HEK293 (cell line): ENCODE results near the gene GJC3.

Experiments
- KLF1 ChIP-seq: fragments of 450-650 bp; formaldehyde crosslinking; IDR thresholded peaks from 2 replicates; pipeline ENCODE4 v1.5.1; 2016; ENCODE audit warnings: missing biosample characterization, missing genetic modification characterization
- SCRT2 ChIP-seq: fragments of 450-650 bp; formaldehyde crosslinking; IDR thresholded peaks from 2 replicates; pipeline ENCODE4 v1.5.1; 2016; ENCODE audit warnings: missing biosample characterization, missing genetic modification characterization
- YY1 ChIP-seq: fragments of 450-650 bp; formaldehyde crosslinking; IDR thresholded peaks from 2 replicates; pipeline ENCODE4 v1.5.1; 2018; ENCODE audit warnings: missing biosample characterization, missing genetic modification characterization
- ZNF114 ChIP-seq: fragments of 450-650 bp; formaldehyde crosslinking; IDR thresholded peaks from 2 replicates; pipeline ENCODE4 v1.5.0; 2017; ENCODE audit warnings: missing biosample characterization, missing genetic modification characterization
- ZNF16 ChIP-seq: fragments of 450-650 bp; formaldehyde crosslinking; IDR thresholded peaks from 2 replicates; pipeline ENCODE4 v1.5.1; 2016; ENCODE audit warnings: low read depth, missing biosample characterization, missing genetic modification characterization
- ZNF184 ChIP-seq: fragments of 450-650 bp; IDR thresholded peaks from 2 replicates; pipeline ENCODE4 v1.5.1; 2018; ENCODE audit warnings: missing biosample characterization, mild to moderate bottlenecking, missing genetic modification characterization
- ZNF274 ChIP-seq, 2 experiments: fragments of 200-500 bp in 1 of 2; fragments of 450-650 bp in 1 of 2; sonication (Bioruptor generic) in 1 of 2; formaldehyde crosslinking in 1 of 2; IDR thresholded peaks; 2 replicates each; pipeline versions ENCODE4 v1.5.1 to v1.6.1; 2014 to 2016; ENCODE audit warnings: borderline replicate concordance in 1 of 2, inconsistent platforms in 1 of 2, low read length in 1 of 2, missing biosample characterization in 1 of 2, missing genetic modification characterization in 1 of 2
- ZNF510 ChIP-seq: fragments of 450-650 bp; formaldehyde crosslinking; IDR thresholded peaks from 2 replicates; pipeline ENCODE4 v1.5.1; 2018; ENCODE audit warnings: mild to moderate bottlenecking, missing genetic modification characterization, missing biosample characterization; ENCODE audit not compliant: insufficient replicate concordance
- ZNF561 ChIP-seq: fragments of 450-650 bp; IDR thresholded peaks from 2 replicates; pipeline ENCODE4 v1.5.1; 2018; ENCODE audit warnings: missing biosample characterization, missing genetic modification characterization, borderline replicate concordance
- ZNF610 ChIP-seq: fragments of 450-650 bp; formaldehyde crosslinking; IDR thresholded peaks from 2 replicates; pipeline ENCODE4 v1.5.1; 2016; ENCODE audit warnings: missing biosample characterization, missing genetic modification characterization, borderline replicate concordance
- TF ChIP-seq, protein P1 (sequence below): fragments of 450-650 bp; formaldehyde crosslinking; IDR thresholded peaks from 2 replicates; pipeline ENCODE4 v1.5.1; 2016; ENCODE audit warnings: missing biosample characterization, missing genetic modification characterization
- TF ChIP-seq, protein P2 (sequence below): fragments of 450-650 bp; formaldehyde crosslinking; IDR thresholded peaks from 2 replicates; pipeline ENCODE4 v1.5.1; 2016; ENCODE audit warnings: missing biosample characterization, missing genetic modification characterization

DNA sequence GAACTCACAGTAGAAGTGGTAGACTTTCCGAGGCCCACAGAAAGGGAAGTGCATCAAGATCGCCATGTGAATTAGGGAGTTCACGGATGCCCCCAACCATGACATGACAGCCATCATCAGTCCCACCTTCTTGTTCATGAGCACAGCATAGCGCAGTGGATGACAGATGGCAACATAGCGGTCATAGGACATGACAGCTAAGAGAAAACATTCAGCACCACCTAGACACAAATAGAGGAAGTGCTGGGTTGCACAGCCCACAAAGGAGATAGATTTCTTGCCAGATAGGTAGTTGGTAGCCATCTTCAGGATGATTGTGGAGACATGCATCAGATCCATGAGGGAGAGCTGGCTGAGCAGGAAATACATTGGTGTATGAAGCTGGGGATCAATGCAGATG lies 52.9 kb downstream of the GJC3 start:
- TF ChIP-seq, protein P1, sequence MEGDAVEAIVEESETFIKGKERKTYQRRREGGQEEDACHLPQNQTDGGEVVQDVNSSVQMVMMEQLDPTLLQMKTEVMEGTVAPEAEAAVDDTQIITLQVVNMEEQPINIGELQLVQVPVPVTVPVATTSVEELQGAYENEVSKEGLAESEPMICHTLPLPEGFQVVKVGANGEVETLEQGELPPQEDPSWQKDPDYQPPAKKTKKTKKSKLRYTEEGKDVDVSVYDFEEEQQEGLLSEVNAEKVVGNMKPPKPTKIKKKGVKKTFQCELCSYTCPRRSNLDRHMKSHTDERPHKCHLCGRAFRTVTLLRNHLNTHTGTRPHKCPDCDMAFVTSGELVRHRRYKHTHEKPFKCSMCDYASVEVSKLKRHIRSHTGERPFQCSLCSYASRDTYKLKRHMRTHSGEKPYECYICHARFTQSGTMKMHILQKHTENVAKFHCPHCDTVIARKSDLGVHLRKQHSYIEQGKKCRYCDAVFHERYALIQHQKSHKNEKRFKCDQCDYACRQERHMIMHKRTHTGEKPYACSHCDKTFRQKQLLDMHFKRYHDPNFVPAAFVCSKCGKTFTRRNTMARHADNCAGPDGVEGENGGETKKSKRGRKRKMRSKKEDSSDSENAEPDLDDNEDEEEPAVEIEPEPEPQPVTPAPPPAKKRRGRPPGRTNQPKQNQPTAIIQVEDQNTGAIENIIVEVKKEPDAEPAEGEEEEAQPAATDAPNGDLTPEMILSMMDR (tag by site-specific recombination) = no peak
- TF ChIP-seq ZNF510 (no peak), ZNF184 (no peak), KLF1 (tag by site-specific recombination) (no peak), YY1 (tag by site-specific recombination) (no peak), SCRT2 (tag by site-specific recombination) (no peak), ZNF610 (tag by site-specific recombination) (no peak), ZNF561 (tag by site-specific recombination) (no peak), ZNF16 (no peak), ZNF274 (IDR thresholded peaks at IDR 0.05; ENCODE audit: low read length) (no peak), ZNF274 (tag by site-specific recombination; IDR thresholded peaks at IDR 0.05; ENCODE audit: borderline replicate concordance) (no peak), ZNF114 (no peak)
- TF ChIP-seq, protein P2, sequence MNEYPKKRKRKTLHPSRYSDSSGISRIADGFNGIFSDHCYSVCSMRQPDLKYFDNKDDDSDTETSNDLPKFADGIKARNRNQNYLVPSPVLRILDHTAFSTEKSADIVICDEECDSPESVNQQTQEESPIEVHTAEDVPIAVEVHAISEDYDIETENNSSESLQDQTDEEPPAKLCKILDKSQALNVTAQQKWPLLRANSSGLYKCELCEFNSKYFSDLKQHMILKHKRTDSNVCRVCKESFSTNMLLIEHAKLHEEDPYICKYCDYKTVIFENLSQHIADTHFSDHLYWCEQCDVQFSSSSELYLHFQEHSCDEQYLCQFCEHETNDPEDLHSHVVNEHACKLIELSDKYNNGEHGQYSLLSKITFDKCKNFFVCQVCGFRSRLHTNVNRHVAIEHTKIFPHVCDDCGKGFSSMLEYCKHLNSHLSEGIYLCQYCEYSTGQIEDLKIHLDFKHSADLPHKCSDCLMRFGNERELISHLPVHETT (tag by site-specific recombination) = no peak
